T-cell (primary cell): ENCODE data around the gene LPAR5. TPM values are rescaled to one million over a fixed set of nuclear protein-coding genes. Genes with fewer than 3 reads are reported as not detected.
A peak's percentile ranks its signal among the peaks of the same experiment; 100 is the strongest.

Source experiments
- ATAC-seq, 4 experiments: fragments of 200-7000 bp in 3 of 4; fragments of 150-1000 bp in 1 of 4; cut with Tn5 transposase; replicated peaks in 1 of 4; 1 replicate in 3 of 4; 2 replicates in 1 of 4; pipeline ENCODE4 v1.10.0; 2021; ENCODE audit warnings: moderate library complexity in 3 of 4, mild to moderate bottlenecking in 2 of 4, moderate number of reproducible peaks in 1 of 4
- CTCF ChIA-PET, 2 donors: fragments of 300-600 bp; sonication (Branson Sonifier 250); formaldehyde crosslinking; loops; one replicate each; lab custom pipeline; 2022; ENCODE audit warnings: antibody characterized with exemption in 2 of 2; lab: Charles Lee
- POLR2A ChIA-PET, 2 donors: fragments of 300-600 bp; sonication (Branson Sonifier 250); formaldehyde crosslinking; loops; one replicate each; lab custom pipeline; 2022; ENCODE audit warnings: antibody characterized with exemption in 2 of 2; lab: Charles Lee
- DNase-seq, 35 experiments: peaks; one replicate each; pipeline versions ENCODE4 v3.0.0 to v3.0.0-alpha.2; 2013 to 2023
- H3K27ac ChIP-seq: one replicate; pipeline ENCODE4 v1.5.1; 2013; ENCODE audit warnings: low read length
- H3K27me3 ChIP-seq, 2 experiments: replicated peaks in 1 of 2; 1 replicate in 1 of 2; 2 replicates in 1 of 2; pipeline versions ENCODE4 v1.6.1 to v1.7.0; 2013; ENCODE audit warnings: low read length in 1 of 2, mixed read lengths in 1 of 2; ENCODE audit not compliant: control insufficient read depth in 2 of 2, insufficient read depth in 2 of 2; ENCODE audit errors: extremely low read depth in 1 of 2
- H3K36me3 ChIP-seq, 2 donors: 1 replicate in 1 of 2; 2 replicates in 1 of 2; pipeline versions ENCODE4 v1.6.1 to v1.7.0; 2013; ENCODE audit warnings: low read length in 1 of 2; ENCODE audit not compliant: control insufficient read depth in 2 of 2, insufficient read depth in 1 of 2; ENCODE audit errors: extremely low read depth in 1 of 2
- H3K4me1 ChIP-seq, 2 experiments: 1 replicate in 1 of 2; 2 replicates in 1 of 2; pipeline versions ENCODE4 v1.6.1 to v1.7.0; 2013; ENCODE audit warnings: low read length in 2 of 2, mixed read lengths in 1 of 2; ENCODE audit not compliant: insufficient read depth in 2 of 2, control insufficient read depth in 1 of 2; ENCODE audit errors: extremely low read depth in 1 of 2
- H3K4me3 ChIP-seq, 2 donors: 1 replicate in 1 of 2; 2 replicates in 1 of 2; pipeline versions ENCODE4 v1.5.1 to v1.7.0; 2013; ENCODE audit warnings: mild to moderate bottlenecking in 2 of 2, low read length in 1 of 2, moderate library complexity in 1 of 2; ENCODE audit not compliant: control insufficient read depth in 1 of 2; ENCODE audit errors: extremely low read depth in 1 of 2
- H3K9me3 ChIP-seq: 2 replicates; pipeline ENCODE4 v1.7.0; 2013
- H3K27ac Mint-ChIP-seq, 2 donors: one replicate each; pipeline ENCODE4 v1.8.0; 2020 to 2021; ENCODE audit warnings: mild to moderate bottlenecking in 2 of 2, mixed read lengths in 2 of 2
- H3K27me3 Mint-ChIP-seq, 2 donors: one replicate each; pipeline ENCODE4 v1.8.0; 2021 to 2022; ENCODE audit warnings: mixed read lengths in 2 of 2
- H3K36me3 Mint-ChIP-seq: one replicate; pipeline ENCODE4 v1.8.0; 2021; ENCODE audit warnings: mixed read lengths
- H3K4me1 Mint-ChIP-seq, 3 donors: one replicate each; pipeline ENCODE4 v1.8.0; 2020 to 2022; ENCODE audit warnings: mixed read lengths in 3 of 3, mild to moderate bottlenecking in 1 of 3
- H3K4me3 Mint-ChIP-seq, 3 donors: one replicate each; pipeline ENCODE4 v1.8.0; 2020 to 2022; ENCODE audit warnings: mild to moderate bottlenecking in 3 of 3, mixed read lengths in 3 of 3, moderate library complexity in 3 of 3
- H3K9me3 Mint-ChIP-seq, 3 donors: one replicate each; pipeline ENCODE4 v1.8.0; 2020 to 2022; ENCODE audit warnings: mixed read lengths in 3 of 3
- WGBS: methylation state at CpG from one replicate; pipeline ENCODE4 v1.1.5; 2013; ENCODE audit warnings: missing lambda C conversion rate; ENCODE audit not compliant: insufficient coverage; 5-methylcytosine and 5-hydroxymethylcytosine counted together
- total RNA-seq, 35 experiments: library from RNA in 6 of 35; stranded (reverse) in 6 of 35; fragments of 120-200 nt in 1 of 35; gene quantifications; one replicate each; pipeline versions ENCODE4 v1.2.1 to v1.2.4 and lab custom pipeline; 2013 to 2026

Gene LPAR5
- total RNA-seq, 5 donors from 2014 or later (not counting 1 experiment from before 2014, with no cell fraction given), result 5.8 to 16.0 (median 14.9) TPM

- Histone ChIP-seq H3K27ac (peak overlapping the region; percentile 90), H3K9me3 (no peaks in the 10 kb centered on the region), H3K4me3 (peak overlapping the region; percentile 38 to 41), H3K36me3 (no peaks in the 10 kb centered on the region), H3K4me1 (peaks cover 32 to 78% of the 10 kb centered on the region in 2 experiments), H3K27me3 (peaks cover 0 to 3% of the 10 kb centered on the region in 2 experiments)
- ATAC-seq (peak; percentile 67 to 79 (median 76)), DNase-seq (peak in 34 of 35 experiments; percentile 32 to 76 (median 50))
- ChIA-PET POLR2A (interaction anchor here (0.5 to 1.3 kb wide), 4 partner anchors 12 to 197 kb away, joined by 3 to 4 read pairs (median 4); no protein-coding TSS in a partner anchor), CTCF (interaction anchor here (0.5 to 1.4 kb wide), 5 partner anchors 52 to 1272 kb away, joined by 3 to 6 read pairs (median 4); partner anchors contain the start of gene MLF2 (in 1 of the 2))
- no peaks in the 10 kb centered on the region for H3K9me3 Mint-ChIP-seq
- no peaks in the 10 kb centered on the region for H3K27me3 Mint-ChIP-seq
- H3K4me3 Mint-ChIP-seq, result peak overlapping the region; percentile 79 to 88 (median 82)
- peak overlapping the region; percentile 98 to 99 for H3K27ac Mint-ChIP-seq
- no peaks in the 10 kb centered on the region for H3K36me3 Mint-ChIP-seq
- 43% methylated on average over 18 of the region's 21 CpGs for WGBS
- peaks cover 61 to 67% (median 63%) of the 10 kb centered on the region in 3 donors for H3K4me1 Mint-ChIP-seq
Observed at GRCh38 chr12:6632026-6632983, 3.5 kb downstream of the LPAR5 start.

- Mint-ChIP-seq H3K4me3 (peak overlapping the region; percentile 79 to 88 (median 82)), H3K36me3 (no peaks in the 10 kb centered on the region), H3K4me1 (peaks cover 67 to 72% (median 68%) of the 10 kb centered on the region in 3 donors), H3K27me3 (no peaks in the 10 kb centered on the region), H3K27ac (peak overlapping the region; percentile 98 to 99), H3K9me3 (no peaks in the 10 kb centered on the region)
- H3K27me3 ChIP-seq, result peaks cover 0 to 3% of the 10 kb centered on the region in 2 experiments
- CTCF ChIA-PET, result interaction anchor here (0.5 to 1.4 kb wide), 6 partner anchors 53 to 1273 kb away, joined by 3 to 6 read pairs (median 4); partner anchors contain the start of gene MLF2 (in 1 of the 2)
- POLR2A ChIA-PET, result interaction anchor here (0.6 to 1.3 kb wide), 3 partner anchors 13 to 198 kb away, joined by 3 to 4 read pairs (median 3); partner anchors contain the start of gene ZNF384 (in 1 of the 2)
- WGBS, result 78% methylated on average over 2 of the region's 3 CpGs
- peak in 3 of 35 experiments; percentile 19 to 44 (median 37) for DNase-seq
- H3K9me3 ChIP-seq, result no peaks in the 10 kb centered on the region
- ATAC-seq, result peak; percentile 13 to 32 (median 25)
- H3K36me3 ChIP-seq, result no peaks in the 10 kb centered on the region
- peak overlapping the region; percentile 38 to 41 for H3K4me3 ChIP-seq
- peaks cover 37 to 85% of the 10 kb centered on the region in 2 experiments for H3K4me1 ChIP-seq
- peak overlapping the region; percentile 90 for H3K27ac ChIP-seq
Observed at GRCh38 chr12:6631549-6631961, 4.2 kb downstream of the LPAR5 start.

- WGBS, result 81% methylated on average over 4 of the region's 5 CpGs
Observed at GRCh38 chr12:6630736-6631135, 5.0 kb downstream of the LPAR5 start.

GRCh38 chr12:6627616-6628015 lies 8.1 kb downstream of the LPAR5 start:
- peak overlapping the region; percentile 74 to 84 (median 82) for H3K4me3 Mint-ChIP-seq
- H3K36me3 Mint-ChIP-seq, result no peaks in the 10 kb centered on the region
- H3K36me3 ChIP-seq, result peaks cover 0 to 2% of the 10 kb centered on the region in 2 donors
- peaks cover 44 to 49% (median 45%) of the 10 kb centered on the region in 3 donors for H3K4me1 Mint-ChIP-seq
- H3K27ac ChIP-seq, result peak overlapping the region; percentile 27
- peak overlapping the region; percentile 84 to 86 for H3K27ac Mint-ChIP-seq
- H3K9me3 ChIP-seq, result no peaks in the 10 kb centered on the region
- peak overlapping the region; percentile 45 to 49 for H3K4me3 ChIP-seq
- H3K27me3 Mint-ChIP-seq, result no peaks in the 10 kb centered on the region
- CTCF ChIA-PET, result interaction anchor here (0.5 to 1.2 kb wide), 12 partner anchors 9 to 348 kb away, joined by 3 to 11 read pairs (median 4); partner anchors contain the start of gene ZNF384 (in 1 of the 2)
- WGBS, result 3% methylated on average over 5 of the region's 7 CpGs
- DNase-seq (peak in 27 of 35 experiments; percentile 23 to 79 (median 51)), ATAC-seq (peak; percentile 76 to 86 (median 80))
- H3K4me1 ChIP-seq, result peaks cover 23 to 48% of the 10 kb centered on the region in 2 experiments
- H3K9me3 Mint-ChIP-seq, result no peaks in the 10 kb centered on the region
- no peaks in the 10 kb centered on the region for H3K27me3 ChIP-seq
- POLR2A ChIA-PET, result interaction anchor here (0.6 to 1.6 kb wide), 10 partner anchors 12 to 1013 kb away, joined by 3 to 8 read pairs (median 4); partner anchors contain the start of genes CHD4 (in 1 of the 2) and ZNF384 (in 1 of the 2)

More at GRCh38 chr12:6630736-6631135, 5.0 kb downstream of the LPAR5 start:
- Mint-ChIP-seq H3K4me3 (peak overlapping the region; percentile 79 to 88 (median 82)), H3K9me3 (no peaks in the 10 kb centered on the region), H3K27ac (peak overlapping the region; percentile 98 to 99), H3K27me3 (no peaks in the 10 kb centered on the region), H3K36me3 (no peaks in the 10 kb centered on the region), H3K4me1 (peaks cover 64 to 68% (median 66%) of the 10 kb centered on the region in 3 donors)
- Histone ChIP-seq H3K27ac (peak overlapping the region; percentile 90), H3K36me3 (peaks cover 0 to 2% of the 10 kb centered on the region in 2 donors), H3K27me3 (no peaks in the 10 kb centered on the region), H3K4me3 (peak overlapping the region in 1 of 2 donors; percentile 38), H3K4me1 (peaks cover 34 to 79% of the 10 kb centered on the region in 2 experiments), H3K9me3 (no peaks in the 10 kb centered on the region)
- CTCF ChIA-PET, result interaction anchor here (0.6 to 0.7 kb wide), 3 partner anchors 15 to 242 kb away, joined by 4 to 8 read pairs (median 6); partner anchors contain the start of gene SPSB2 (in 1 of the 2)
- no peak for ATAC-seq
- DNase-seq, result no peak
- POLR2A ChIA-PET, result interaction anchor here in 1 of 2 donors (0.6 to 0.8 kb wide), 2 partner anchors 58 to 288 kb away, joined by 3 read pairs; partner anchors contain the start of gene ZNF384

- no peaks in the 10 kb centered on the region for H3K36me3 Mint-ChIP-seq
- peak overlapping the region; percentile 84 to 86 for H3K27ac Mint-ChIP-seq
- ChIA-PET POLR2A (interaction anchor here in 1 of 2 donors (0.6 to 1.6 kb wide), 2 partner anchors 16 to 63 kb away, joined by 4 read pairs; partner anchors contain the start of gene ZNF384), CTCF (interaction anchor here in 1 of 2 donors (1.1 kb wide), 1 partner anchor 63 kb away, joined by 11 read pairs; the partner anchor contains the start of gene ZNF384)
- no peaks in the 10 kb centered on the region for H3K9me3 Mint-ChIP-seq
- no peaks in the 10 kb centered on the region for H3K27me3 Mint-ChIP-seq
- H3K4me3 ChIP-seq, result peak overlapping the region in 1 of 2 donors; percentile 45
- H3K9me3 ChIP-seq, result no peaks in the 10 kb centered on the region
- ATAC-seq (peak in 1 of 4 experiments; percentile 34), DNase-seq (peak in 2 of 35 experiments; percentile 14 to 26)
- 93% methylated on average over 6 of the region's 8 CpGs for WGBS
- H3K4me1 Mint-ChIP-seq, result peaks cover 35 to 41% (median 36%) of the 10 kb centered on the region in 3 donors
- peaks cover 17 to 40% of the 10 kb centered on the region in 2 experiments for H3K4me1 ChIP-seq
- peak overlapping the region; percentile 27 for H3K27ac ChIP-seq
- H3K36me3 ChIP-seq, result peaks cover 0 to 2% of the 10 kb centered on the region in 2 donors
- peak overlapping the region; percentile 74 to 84 (median 82) for H3K4me3 Mint-ChIP-seq
- no peaks in the 10 kb centered on the region for H3K27me3 ChIP-seq
Observed at GRCh38 chr12:6626654-6627283, 9.0 kb downstream of the LPAR5 start.
